ENCODE measurements around the gene ZFYVE21. TPM values are rescaled to one million over a fixed set of nuclear protein-coding genes. Genes with fewer than 3 reads are reported as not detected.

ZFYVE21 gene
- polyA plus RNA-seq, 2 of the 4 experiments (the other 2 are of a cell fraction): 28.7 to 33.0 TPM

GRCh38 chr14:103704708-103705107 lies 10.9 kb upstream of the ZFYVE21 start:
- DNase-seq (ENCODE audit: low read depth in 1 of 2, low spot score in 1 of 2) (no peak), FAIRE-seq (no peak), ATAC-seq (no peak)
- ChIA-PET CTCF (interaction anchor here (1.0 to 1.5 kb wide), 3 partner anchors 9 to 134 kb away, joined by 3 to 5 read pairs (median 3); no protein-coding TSS in a partner anchor), POLR2A (no interaction called here)
- WGBS (ENCODE audit: missing lambda C conversion rate): 92% methylated on average over 13 of the region's 13 CpGs
- Histone ChIP-seq H3K27ac (no peak overlapping the region), H3K4me3 (no peak overlapping the region), H3K4me1 (no peaks in the 10 kb centered on the region), H3K9me3 (no peaks in the 10 kb centered on the region), H3K4me2 (no peak overlapping the region)
- TF ChIP-seq ELK1 (IDR thresholded peaks at IDR 0.05; ENCODE audit: low read depth, low read length) (no peak), EHMT2 (IDR thresholded peaks at IDR 0.05; ENCODE audit: low read depth) (no peak), FOXS1 (CRISPR knock-in tag; IDR thresholded peaks at IDR 0.05) (no peak), POLR2AphosphoS2 (conservative IDR thresholded peaks at IDR 0.05; ENCODE audit: low read length) (no peak), SMC3 (IDR thresholded peaks at IDR 0.05) (no peak), ZSCAN20 (CRISPR knock-in tag; IDR thresholded peaks at IDR 0.05) (no peak), CHD4 (IDR thresholded peaks at IDR 0.05; ENCODE audit: borderline replicate concordance) (no peak), MAFK (IDR thresholded peaks at IDR 0.05; ENCODE audit: partially characterized antibody) (no peak), MAX (IDR thresholded peaks at IDR 0.05) (no peak), JUN (IDR thresholded peaks at IDR 0.05) (no peak), KDM5A (IDR thresholded peaks at IDR 0.05) (no peak), PHF8 (IDR thresholded peaks at IDR 0.05; ENCODE audit: borderline replicate concordance, low read depth) (no peak), NPAS2 (CRISPR knock-in tag; IDR thresholded peaks at IDR 0.05; ENCODE audit: borderline replicate concordance) (no peak), TFCP2L1 (CRISPR knock-in tag; IDR thresholded peaks at IDR 0.05) (no peak)
- TF ChIP-seq, protein P1, sequence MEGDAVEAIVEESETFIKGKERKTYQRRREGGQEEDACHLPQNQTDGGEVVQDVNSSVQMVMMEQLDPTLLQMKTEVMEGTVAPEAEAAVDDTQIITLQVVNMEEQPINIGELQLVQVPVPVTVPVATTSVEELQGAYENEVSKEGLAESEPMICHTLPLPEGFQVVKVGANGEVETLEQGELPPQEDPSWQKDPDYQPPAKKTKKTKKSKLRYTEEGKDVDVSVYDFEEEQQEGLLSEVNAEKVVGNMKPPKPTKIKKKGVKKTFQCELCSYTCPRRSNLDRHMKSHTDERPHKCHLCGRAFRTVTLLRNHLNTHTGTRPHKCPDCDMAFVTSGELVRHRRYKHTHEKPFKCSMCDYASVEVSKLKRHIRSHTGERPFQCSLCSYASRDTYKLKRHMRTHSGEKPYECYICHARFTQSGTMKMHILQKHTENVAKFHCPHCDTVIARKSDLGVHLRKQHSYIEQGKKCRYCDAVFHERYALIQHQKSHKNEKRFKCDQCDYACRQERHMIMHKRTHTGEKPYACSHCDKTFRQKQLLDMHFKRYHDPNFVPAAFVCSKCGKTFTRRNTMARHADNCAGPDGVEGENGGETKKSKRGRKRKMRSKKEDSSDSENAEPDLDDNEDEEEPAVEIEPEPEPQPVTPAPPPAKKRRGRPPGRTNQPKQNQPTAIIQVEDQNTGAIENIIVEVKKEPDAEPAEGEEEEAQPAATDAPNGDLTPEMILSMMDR (IDR thresholded peaks at IDR 0.05): no peak

DNA sequence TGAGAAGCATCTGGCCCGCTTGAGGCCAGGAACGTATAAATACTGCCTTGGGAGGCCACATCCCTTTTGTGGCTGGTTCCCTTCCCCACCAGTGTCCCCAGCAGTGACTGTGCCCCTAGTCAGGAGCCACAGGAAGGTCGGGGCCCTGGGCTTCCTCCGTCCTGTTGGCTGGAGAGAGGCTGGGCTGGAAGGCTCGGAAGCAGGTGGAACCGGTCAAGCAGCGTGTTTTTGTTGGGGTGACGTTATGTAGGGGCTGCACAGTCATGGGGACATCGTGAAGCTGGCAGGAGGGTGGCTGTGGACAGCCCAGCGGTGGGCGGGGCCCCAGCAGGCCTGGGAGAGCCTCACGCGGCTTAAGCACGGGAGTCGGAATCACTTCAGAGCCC lies 10.5 kb upstream of the ZFYVE21 start:
- ChIA-PET POLR2A (no interaction called here), CTCF (interaction anchor here (1.1 to 2.2 kb wide), 3 partner anchors 9 to 135 kb away, joined by 3 to 5 read pairs (median 5); no protein-coding TSS in a partner anchor)
- Histone ChIP-seq H3K4me3 (no peak overlapping the region), H3K4me2 (no peak overlapping the region), H3K27ac (no peak overlapping the region), H3K4me1 (no peaks in the 10 kb centered on the region), H3K9me3 (no peaks in the 10 kb centered on the region)
- ATAC-seq (no peak), FAIRE-seq (no peak), DNase-seq (ENCODE audit: low read depth in 1 of 2, low spot score in 1 of 2) (no peak)
- 94% methylated on average over 15 of the region's 15 CpGs for WGBS (ENCODE audit: missing lambda C conversion rate)
- TF ChIP-seq USF2 (IDR thresholded peaks at IDR 0.05) (no peak), CHD4 (IDR thresholded peaks at IDR 0.05; ENCODE audit: borderline replicate concordance) (no peak), RFX5 (IDR thresholded peaks at IDR 0.05) (no peak), RAD21 (conservative IDR thresholded peaks at IDR 0.05 in 1 of 2, IDR thresholded peaks at IDR 0.05 in 1 of 2) (no peak), HOXB13 (CRISPR knock-in tag; IDR thresholded peaks at IDR 0.05; ENCODE audit: low read depth) (no peak), POLR2AphosphoS2 (conservative IDR thresholded peaks at IDR 0.05; ENCODE audit: low read length) (no peak), REST (IDR thresholded peaks at IDR 0.05) (no peak), NFE2L2 (conservative IDR thresholded peaks at IDR 0.05; ENCODE audit: low read length) (no peak), EHMT2 (IDR thresholded peaks at IDR 0.05; ENCODE audit: low read depth) (no peak), ZC3H11A (IDR thresholded peaks at IDR 0.05) (no peak), PBX3 (IDR thresholded peaks at IDR 0.05) (no peak), HEYL (CRISPR knock-in tag; IDR thresholded peaks at IDR 0.05) (no peak), ATOH8 (CRISPR knock-in tag; IDR thresholded peaks at IDR 0.05; ENCODE audit: low read depth) (no peak), ESRRA (IDR thresholded peaks at IDR 0.05; ENCODE audit: borderline replicate concordance, low read length) (no peak)
- TF ChIP-seq, protein P2, sequence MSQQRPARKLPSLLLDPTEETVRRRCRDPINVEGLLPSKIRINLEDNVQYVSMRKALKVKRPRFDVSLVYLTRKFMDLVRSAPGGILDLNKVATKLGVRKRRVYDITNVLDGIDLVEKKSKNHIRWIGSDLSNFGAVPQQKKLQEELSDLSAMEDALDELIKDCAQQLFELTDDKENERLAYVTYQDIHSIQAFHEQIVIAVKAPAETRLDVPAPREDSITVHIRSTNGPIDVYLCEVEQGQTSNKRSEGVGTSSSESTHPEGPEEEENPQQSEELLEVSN (IDR thresholded peaks at IDR 0.05; ENCODE audit: borderline replicate concordance, low read depth): no peak

All from A549 (cell line).